GM19372 (cell line): Measurements from ENCODE around the gene SPTBN1.

Source experiments
- ATAC-seq: cut with Tn5 transposase; IDR thresholded peaks from one replicate; pipeline ENCODE4 v1.9.1; 2021; ENCODE audit warnings: mild to moderate bottlenecking, low read depth, moderate library complexity; ENCODE audit not compliant: unreplicated experiment

The SPTBN1 gene

GRCh38 chr2:54455563-54456361 is at the start of gene SPTBN1:
Gene SPTBN1, plus strand, starts transcription at chr2:54456327. Its CDS starts 70,092 bp downstream, at chr2:54526419.
- peak; percentile 36 for ATAC-seq

- ATAC-seq, result no peak
These were observed 48.4 kb upstream of the SPTBN1 start for GRCh38 chr2:54407693-54408092.

DNA sequence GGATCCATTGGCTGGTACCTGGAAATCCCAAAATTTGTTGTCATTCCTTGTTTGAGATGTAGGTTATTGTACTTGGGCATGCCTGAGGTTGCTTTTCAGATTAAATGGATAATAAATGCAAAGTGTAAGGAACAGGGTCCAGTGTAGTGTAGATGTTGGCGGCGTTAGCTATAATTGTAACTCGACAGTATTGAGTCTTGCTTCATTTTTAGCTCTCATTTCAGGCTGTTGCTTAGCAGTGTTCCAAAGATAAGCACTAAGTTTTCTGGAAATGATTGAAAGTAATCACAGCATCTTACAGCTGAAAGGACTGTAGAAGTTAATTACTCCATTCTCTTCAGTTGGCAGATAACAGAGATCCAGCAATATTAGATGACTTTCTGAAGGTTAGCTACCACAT is 47.8 kb upstream of the SPTBN1 start:
- ATAC-seq, result no peak

DNA sequence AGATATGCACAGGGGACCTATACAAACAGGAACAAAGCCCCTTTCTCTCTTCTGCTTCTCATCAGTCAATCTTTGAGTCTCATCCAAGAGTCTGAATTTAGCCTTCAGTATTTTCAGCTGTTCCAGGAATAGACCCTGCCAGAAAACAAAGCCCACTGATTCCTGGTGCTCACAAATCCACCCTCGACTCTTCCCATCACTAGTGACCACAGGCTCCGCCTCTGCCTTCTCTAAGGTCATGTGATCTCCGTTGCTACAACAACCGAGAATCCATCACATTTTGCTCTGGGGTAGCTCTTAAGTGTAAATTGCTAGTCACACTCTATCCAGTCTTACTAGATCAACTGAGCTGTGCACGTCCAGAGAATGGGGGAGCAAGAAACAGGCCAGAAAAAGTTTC is 46.4 kb upstream of the SPTBN1 start:
- ATAC-seq, result no peak

GRCh38 chr2:54411801-54412354 is 44.2 kb upstream of the SPTBN1 start:
- ATAC-seq, result no peak

DNA sequence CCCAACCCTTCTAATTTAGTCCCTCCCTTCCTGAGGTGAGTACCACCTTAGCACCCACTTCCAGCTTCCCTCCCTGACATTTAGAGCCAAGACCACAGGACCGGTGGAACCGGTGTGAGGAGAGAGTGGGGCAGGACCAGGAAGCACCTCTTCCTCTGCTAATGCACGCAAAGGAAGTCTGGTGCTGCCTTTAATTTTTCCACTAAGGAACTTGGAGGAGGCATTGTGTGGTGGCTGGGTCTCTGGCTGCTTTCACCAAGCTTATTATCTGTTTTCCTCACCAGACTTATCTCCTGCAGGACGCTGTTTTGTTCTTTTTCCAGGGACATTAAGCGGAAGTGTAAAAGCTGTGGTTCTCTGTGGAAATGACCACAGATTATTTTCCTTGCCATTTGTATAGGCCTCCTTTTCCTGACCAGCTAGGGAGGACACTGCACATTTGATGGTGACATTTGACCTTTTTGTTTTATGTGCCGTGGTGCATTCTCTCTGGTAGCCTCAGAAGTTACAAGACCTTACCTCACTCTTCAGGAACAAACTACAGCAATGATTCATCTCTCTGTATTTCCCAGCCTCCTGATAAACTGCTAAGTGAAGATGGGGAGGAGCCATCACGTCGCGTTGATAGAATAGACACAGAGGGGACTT is 39.8 kb upstream of the SPTBN1 start:
- no peak for ATAC-seq

GRCh38 chr2:54416938-54417337 is 39.2 kb upstream of the SPTBN1 start:
- ATAC-seq, result no peak

- no peak for ATAC-seq
These were observed 38.5 kb upstream of the SPTBN1 start for GRCh38 chr2:54417577-54417976.

DNA sequence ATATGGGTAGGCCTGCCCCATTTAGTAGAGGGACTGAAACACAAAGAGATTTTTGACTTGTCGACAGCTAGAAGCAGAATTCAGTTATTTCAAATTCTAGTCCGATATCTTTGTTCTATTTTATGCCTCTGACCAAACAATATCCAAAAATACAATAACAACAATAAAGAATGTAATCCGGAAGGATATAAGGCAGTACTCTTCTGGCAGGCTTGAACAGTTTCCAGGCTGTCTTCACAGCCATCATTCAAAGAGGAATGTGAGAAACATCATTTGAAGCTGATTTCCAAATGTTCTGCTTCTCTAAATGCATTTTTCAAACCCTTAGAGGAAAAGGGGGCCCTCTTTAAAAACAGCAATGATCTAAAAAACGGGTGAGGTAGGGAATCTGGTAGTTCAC is 36.7 kb upstream of the SPTBN1 start:
- no peak for ATAC-seq

- no peak for ATAC-seq
These were observed 36.1 kb upstream of the SPTBN1 start for GRCh38 chr2:54419855-54420523.

- no peak for ATAC-seq
These were observed 35.5 kb upstream of the SPTBN1 start for GRCh38 chr2:54420524-54421172.

DNA sequence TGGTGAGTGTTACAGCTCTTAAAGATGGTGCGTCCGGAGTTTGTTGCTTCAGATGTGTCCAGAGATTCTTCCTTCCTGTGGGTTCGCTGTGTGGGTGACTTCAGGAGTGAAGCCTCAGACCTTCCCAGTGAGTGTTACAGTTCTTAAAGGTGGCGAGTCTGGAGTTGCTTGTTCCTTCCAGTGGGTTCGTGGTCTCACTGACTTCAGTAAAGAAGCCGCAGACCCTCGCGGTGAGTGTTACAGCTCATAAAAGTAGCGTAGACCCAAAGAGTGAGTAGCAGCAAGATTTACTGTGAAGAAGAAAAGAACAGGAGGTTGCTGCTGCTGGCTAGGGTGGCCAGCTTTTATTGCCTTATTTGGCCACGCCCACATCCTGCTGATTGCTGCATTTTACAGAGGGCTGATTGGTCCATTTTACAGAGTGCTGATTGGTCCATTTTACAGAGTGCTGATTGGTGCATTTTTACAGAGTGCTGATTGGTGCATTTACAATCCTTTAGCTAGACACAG is 34.0 kb upstream of the SPTBN1 start:
- ATAC-seq, result no peak

- ATAC-seq, result no peak
These were observed 32.9 kb upstream of the SPTBN1 start for GRCh38 chr2:54423213-54423612.

- no peak for ATAC-seq
These were observed 31.5 kb upstream of the SPTBN1 start for GRCh38 chr2:54424555-54425163.

GRCh38 chr2:54428108-54428831 is 27.9 kb upstream of the SPTBN1 start:
- ATAC-seq, result no peak

DNA sequence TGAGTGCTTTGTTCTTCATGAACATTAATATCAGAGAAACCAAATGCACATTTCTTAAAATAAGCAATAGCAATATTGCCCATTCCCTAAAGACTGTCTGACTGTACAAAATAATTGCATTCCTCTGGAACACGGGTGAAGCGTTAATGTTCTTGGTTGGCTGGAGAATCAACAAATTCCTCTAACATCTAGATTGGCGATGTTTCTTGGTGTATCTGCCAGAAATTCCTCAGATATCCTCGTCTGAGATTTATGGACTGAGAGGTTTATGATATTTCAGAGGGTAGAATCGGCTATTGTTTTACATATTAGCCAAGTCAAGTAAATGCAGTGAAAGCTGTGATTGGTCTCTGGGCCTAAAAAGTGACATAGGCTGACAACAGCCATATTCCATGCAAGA is 27.1 kb upstream of the SPTBN1 start:
- ATAC-seq, result no peak

DNA sequence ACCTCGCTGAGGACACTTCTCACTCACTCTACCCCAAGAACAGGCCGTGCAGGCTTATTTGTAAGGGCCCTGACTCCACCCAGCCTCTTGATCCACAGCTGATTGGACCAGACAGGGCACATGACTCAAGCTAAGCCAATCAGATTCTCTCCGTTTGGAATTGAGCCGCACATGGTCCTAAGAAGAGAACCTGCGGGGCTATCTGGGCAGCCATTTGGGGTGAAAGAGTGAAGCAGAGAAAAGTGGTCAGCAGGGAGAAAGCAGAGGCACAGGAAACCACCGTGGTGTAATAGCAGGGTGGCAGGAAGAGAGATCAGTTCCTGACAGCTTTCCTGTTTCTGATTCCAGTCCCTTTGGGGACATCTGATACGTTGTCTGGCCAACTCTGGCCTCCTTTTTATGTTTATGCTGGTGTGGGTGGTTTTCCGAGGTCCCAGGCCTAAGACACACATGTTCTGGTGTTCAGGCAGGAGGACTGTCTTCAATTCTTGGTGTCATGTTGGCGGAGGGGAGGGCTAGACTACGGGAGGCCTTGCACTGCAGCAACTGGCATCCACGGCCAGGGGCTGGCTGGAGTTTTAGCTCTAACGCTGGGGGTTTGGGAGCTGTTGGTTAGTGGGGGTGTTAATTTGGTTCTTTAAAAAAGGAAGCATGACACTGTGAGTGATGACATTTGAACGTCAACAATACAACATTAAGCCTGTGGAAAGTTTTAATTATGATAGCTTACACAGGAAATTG is 26.1 kb upstream of the SPTBN1 start:
- ATAC-seq, result no peak

DNA sequence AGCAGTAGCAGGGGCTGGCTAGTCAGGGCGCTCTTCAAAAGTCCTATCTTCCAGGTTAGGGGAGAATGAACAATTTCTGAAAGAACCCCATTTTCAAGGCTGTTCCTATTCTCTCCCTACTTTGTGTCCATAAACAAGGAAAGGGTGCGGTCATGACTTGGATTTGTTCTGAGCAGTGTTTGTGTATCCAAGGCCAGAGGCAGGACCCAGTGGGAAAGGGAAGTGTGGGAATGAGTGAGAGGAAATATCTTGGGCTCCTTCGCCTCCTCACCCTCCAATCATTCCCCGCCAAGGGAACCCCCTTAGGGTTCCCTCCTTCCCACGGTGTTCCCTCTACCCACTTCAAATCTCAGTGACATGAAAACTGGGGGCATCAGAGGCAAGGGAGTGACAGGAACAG is 25.5 kb upstream of the SPTBN1 start:
- ATAC-seq, result no peak
